HepG2 (cell line): ENCODE data around the gene UBL7. TPM values are rescaled to one million over a fixed set of nuclear protein-coding genes. Genes with fewer than 3 reads are reported as not detected.

ENCODE experiments used
- ATF7 ChIP-seq, 2 experiments: fragments of 450-650 bp in 1 of 2; sonication (generic) in 1 of 2; formaldehyde crosslinking in 1 of 2; IDR thresholded peaks; 2 replicates each; pipeline versions ENCODE4 v1.4.0 to v1.6.1; 2016 to 2020; ENCODE audit warnings: antibody characterized with exemption in 1 of 2, mild to moderate bottlenecking in 1 of 2, missing genetic modification reagents in 1 of 2
- GZF1 ChIP-seq: sonication (generic); formaldehyde crosslinking; IDR thresholded peaks from 2 replicates; pipeline ENCODE4 v1.5.1; 2020; ENCODE audit warnings: mild to moderate bottlenecking, missing genetic modification reagents
- HNRNPLL ChIP-seq: fragments of 200-400 bp; formaldehyde crosslinking; IDR thresholded peaks from 2 replicates; pipeline ENCODE4 v1.6.1; 2017; ENCODE audit warnings: mild to moderate bottlenecking, low read depth, low read length; ENCODE audit not compliant: poor library complexity, severe bottlenecking
- RARG ChIP-seq: sonication (generic); formaldehyde crosslinking; IDR thresholded peaks from 2 replicates; pipeline ENCODE4 v1.4.0; 2020; ENCODE audit warnings: low read depth, mild to moderate bottlenecking, missing genetic modification reagents
- RXRA ChIP-seq: sonication (generic); formaldehyde crosslinking; IDR thresholded peaks from 2 replicates; pipeline ENCODE4 v1.5.1; 2020; ENCODE audit warnings: missing genetic modification reagents
- SETDB1 ChIP-seq: sonication (generic); formaldehyde crosslinking; IDR thresholded peaks from 2 replicates; pipeline ENCODE4 v1.5.1; 2020; ENCODE audit warnings: missing genetic modification reagents, mild to moderate bottlenecking, borderline replicate concordance
- ZNF616 ChIP-seq: sonication (generic); formaldehyde crosslinking; IDR thresholded peaks from 2 replicates; pipeline ENCODE4 v1.5.0; 2020; ENCODE audit warnings: low read depth, mild to moderate bottlenecking, missing genetic modification reagents
- ZNF746 ChIP-seq: sonication (generic); formaldehyde crosslinking; IDR thresholded peaks from 2 replicates; pipeline ENCODE4 v1.8.0; 2022; ENCODE audit warnings: mild to moderate bottlenecking, missing genetic modification reagents
- ZZZ3 ChIP-seq: sonication (generic); formaldehyde crosslinking; IDR thresholded peaks from 2 replicates; pipeline ENCODE4 v1.4.0; 2020; ENCODE audit warnings: missing genetic modification reagents, mild to moderate bottlenecking, borderline replicate concordance
- polyA plus RNA-seq, 8 experiments: library from polyadenylated mRNA; depleted of rRNA in 3 of 8; stranded (reverse) in 7 of 8; unstranded in 1 of 8; fragments of >200 nt; fragmentation: Illumina TruSeq in 4 of 8; extraction: Trizol in 4 of 8; gene quantifications; 2 replicates each; pipeline versions ENCODE4 v1.2.1 to v1.2.3, GENCODE V29; 2011 to 2016; ENCODE audit warnings: low read depth in 4 of 8, missing spikeins in 1 of 8, mixed read lengths in 1 of 8; ENCODE audit not compliant: insufficient read depth in 1 of 8
- total RNA-seq, 5 experiments: library from RNA; depleted of rRNA; stranded (reverse); fragments of >200 nt; fragmentation: Illumina TruSeq; extraction: Trizol; gene quantifications; 2 replicates each; pipeline ENCODE4 v1.2.3, GENCODE V29; 2016; ENCODE audit warnings: low read depth in 1 of 5
- TF ChIP-seq, protein P1 (sequence below), 2 experiments: sonication (generic) in 1 of 2; formaldehyde crosslinking in 1 of 2; IDR thresholded peaks; 2 replicates each; pipeline versions ENCODE4 v1.6.1 to v1.9.0; 2014 to 2022; ENCODE audit warnings: antibody characterized with exemption in 1 of 2, borderline replicate concordance in 1 of 2, inconsistent platforms in 1 of 2, low read depth in 1 of 2, missing genetic modification reagents in 1 of 2
- TF ChIP-seq, protein P2 (sequence below): sonication (generic); formaldehyde crosslinking; IDR thresholded peaks from 2 replicates; pipeline ENCODE4 v1.5.0; 2020; ENCODE audit warnings: mild to moderate bottlenecking, missing genetic modification reagents
- TF ChIP-seq, protein P3 (sequence below): IDR thresholded peaks from 2 replicates; pipeline ENCODE4 v1.6.1; 2012; ENCODE audit warnings: inconsistent platforms
- TF ChIP-seq, protein P4 (sequence below): sonication (generic); formaldehyde crosslinking; IDR thresholded peaks from 2 replicates; pipeline ENCODE4 v1.5.1; 2020; ENCODE audit warnings: missing genetic modification reagents, mild to moderate bottlenecking, borderline replicate concordance
- TF ChIP-seq, protein P5 (sequence below): sonication (generic); formaldehyde crosslinking; IDR thresholded peaks from 2 replicates; pipeline ENCODE4 v1.4.0; 2020; ENCODE audit warnings: missing genetic modification reagents
- TF ChIP-seq, protein P6 (sequence below): sonication (generic); formaldehyde crosslinking; IDR thresholded peaks from 2 replicates; pipeline ENCODE4 v1.8.0; 2022; ENCODE audit warnings: missing genetic modification reagents, mild to moderate bottlenecking, inconsistent platforms, borderline replicate concordance

Gene UBL7
- total and polyA plus RNA-seq, 2 of the 13 experiments (the other 11 are each of a cell fraction or from before 2014, with no cell fraction given): 55.0 to 63.5 TPM

DNA sequence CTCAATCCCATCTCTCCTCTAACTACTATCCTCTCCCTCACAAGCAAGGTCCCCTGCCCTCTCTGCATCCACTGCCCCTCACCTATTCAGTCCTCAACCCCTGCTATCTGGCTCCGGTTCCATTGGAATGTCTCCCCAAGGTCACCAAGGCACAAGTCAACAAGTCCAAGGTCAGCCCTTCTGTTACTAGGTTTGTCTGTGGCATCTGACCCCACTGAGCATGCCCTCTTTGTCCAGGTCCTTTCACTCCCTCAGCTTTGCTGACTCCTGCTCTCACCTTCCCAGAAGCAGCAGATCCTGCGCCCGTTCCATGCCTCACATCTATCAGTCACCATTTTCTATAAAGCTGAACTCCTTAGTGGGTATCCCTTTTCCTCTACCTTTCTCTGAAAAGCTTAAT lies 18.9 kb downstream of the UBL7 start (continued):
- TF ChIP-seq, protein P1, sequence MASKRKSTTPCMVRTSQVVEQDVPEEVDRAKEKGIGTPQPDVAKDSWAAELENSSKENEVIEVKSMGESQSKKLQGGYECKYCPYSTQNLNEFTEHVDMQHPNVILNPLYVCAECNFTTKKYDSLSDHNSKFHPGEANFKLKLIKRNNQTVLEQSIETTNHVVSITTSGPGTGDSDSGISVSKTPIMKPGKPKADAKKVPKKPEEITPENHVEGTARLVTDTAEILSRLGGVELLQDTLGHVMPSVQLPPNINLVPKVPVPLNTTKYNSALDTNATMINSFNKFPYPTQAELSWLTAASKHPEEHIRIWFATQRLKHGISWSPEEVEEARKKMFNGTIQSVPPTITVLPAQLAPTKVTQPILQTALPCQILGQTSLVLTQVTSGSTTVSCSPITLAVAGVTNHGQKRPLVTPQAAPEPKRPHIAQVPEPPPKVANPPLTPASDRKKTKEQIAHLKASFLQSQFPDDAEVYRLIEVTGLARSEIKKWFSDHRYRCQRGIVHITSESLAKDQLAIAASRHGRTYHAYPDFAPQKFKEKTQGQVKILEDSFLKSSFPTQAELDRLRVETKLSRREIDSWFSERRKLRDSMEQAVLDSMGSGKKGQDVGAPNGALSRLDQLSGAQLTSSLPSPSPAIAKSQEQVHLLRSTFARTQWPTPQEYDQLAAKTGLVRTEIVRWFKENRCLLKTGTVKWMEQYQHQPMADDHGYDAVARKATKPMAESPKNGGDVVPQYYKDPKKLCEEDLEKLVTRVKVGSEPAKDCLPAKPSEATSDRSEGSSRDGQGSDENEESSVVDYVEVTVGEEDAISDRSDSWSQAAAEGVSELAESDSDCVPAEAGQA (IDR thresholded peaks at IDR 0.05; ENCODE audit: low read depth): no peak
- TF ChIP-seq, protein P1 (CRISPR knock-in tag; IDR thresholded peaks at IDR 0.05; ENCODE audit: borderline replicate concordance): no peak
- TF ChIP-seq, protein P2, sequence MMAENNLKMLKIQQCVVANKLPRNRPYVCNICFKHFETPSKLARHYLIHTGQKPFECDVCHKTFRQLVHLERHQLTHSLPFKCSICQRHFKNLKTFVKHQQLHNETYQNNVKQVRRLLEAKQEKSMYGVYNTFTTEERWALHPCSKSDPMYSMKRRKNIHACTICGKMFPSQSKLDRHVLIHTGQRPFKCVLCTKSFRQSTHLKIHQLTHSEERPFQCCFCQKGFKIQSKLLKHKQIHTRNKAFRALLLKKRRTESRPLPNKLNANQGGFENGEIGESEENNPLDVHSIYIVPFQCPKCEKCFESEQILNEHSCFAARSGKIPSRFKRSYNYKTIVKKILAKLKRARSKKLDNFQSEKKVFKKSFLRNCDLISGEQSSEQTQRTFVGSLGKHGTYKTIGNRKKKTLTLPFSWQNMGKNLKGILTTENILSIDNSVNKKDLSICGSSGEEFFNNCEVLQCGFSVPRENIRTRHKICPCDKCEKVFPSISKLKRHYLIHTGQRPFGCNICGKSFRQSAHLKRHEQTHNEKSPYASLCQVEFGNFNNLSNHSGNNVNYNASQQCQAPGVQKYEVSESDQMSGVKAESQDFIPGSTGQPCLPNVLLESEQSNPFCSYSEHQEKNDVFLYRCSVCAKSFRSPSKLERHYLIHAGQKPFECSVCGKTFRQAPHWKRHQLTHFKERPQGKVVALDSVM: no peak
- TF ChIP-seq ZZZ3 (CRISPR knock-in tag): no peak; the same call in 1 of the 2 replicates
- no peak; the same call in 1 of the 2 replicates for TF ChIP-seq ZNF746 (CRISPR knock-in tag)
- TF ChIP-seq, protein P3, sequence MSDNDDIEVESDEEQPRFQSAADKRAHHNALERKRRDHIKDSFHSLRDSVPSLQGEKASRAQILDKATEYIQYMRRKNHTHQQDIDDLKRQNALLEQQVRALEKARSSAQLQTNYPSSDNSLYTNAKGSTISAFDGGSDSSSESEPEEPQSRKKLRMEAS: peak; percentile 25; the same call in 1 of the 2 replicates
- no peak for TF ChIP-seq HNRNPLL
- peak; percentile 93 for TF ChIP-seq RXRA (CRISPR knock-in tag)
- TF ChIP-seq ATF7 (IDR thresholded peaks at IDR 0.05): no peak
- no peak for TF ChIP-seq ATF7 (CRISPR knock-in tag; IDR thresholded peaks at IDR 0.05)
- no peak for TF ChIP-seq GZF1 (CRISPR knock-in tag)
- TF ChIP-seq SETDB1 (CRISPR knock-in tag): no peak
- TF ChIP-seq RARG (CRISPR knock-in tag): no peak
- TF ChIP-seq, protein P4, sequence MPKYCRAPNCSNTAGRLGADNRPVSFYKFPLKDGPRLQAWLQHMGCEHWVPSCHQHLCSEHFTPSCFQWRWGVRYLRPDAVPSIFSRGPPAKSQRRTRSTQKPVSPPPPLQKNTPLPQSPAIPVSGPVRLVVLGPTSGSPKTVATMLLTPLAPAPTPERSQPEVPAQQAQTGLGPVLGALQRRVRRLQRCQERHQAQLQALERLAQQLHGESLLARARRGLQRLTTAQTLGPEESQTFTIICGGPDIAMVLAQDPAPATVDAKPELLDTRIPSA (CRISPR knock-in tag): no peak
- TF ChIP-seq, protein P5, sequence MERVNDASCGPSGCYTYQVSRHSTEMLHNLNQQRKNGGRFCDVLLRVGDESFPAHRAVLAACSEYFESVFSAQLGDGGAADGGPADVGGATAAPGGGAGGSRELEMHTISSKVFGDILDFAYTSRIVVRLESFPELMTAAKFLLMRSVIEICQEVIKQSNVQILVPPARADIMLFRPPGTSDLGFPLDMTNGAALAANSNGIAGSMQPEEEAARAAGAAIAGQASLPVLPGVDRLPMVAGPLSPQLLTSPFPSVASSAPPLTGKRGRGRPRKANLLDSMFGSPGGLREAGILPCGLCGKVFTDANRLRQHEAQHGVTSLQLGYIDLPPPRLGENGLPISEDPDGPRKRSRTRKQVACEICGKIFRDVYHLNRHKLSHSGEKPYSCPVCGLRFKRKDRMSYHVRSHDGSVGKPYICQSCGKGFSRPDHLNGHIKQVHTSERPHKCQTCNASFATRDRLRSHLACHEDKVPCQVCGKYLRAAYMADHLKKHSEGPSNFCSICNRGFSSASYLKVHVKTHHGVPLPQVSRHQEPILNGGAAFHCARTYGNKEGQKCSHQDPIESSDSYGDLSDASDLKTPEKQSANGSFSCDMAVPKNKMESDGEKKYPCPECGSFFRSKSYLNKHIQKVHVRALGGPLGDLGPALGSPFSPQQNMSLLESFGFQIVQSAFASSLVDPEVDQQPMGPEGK: peak; percentile 67
- TF ChIP-seq ZNF616: no peak
- TF ChIP-seq, protein P6, sequence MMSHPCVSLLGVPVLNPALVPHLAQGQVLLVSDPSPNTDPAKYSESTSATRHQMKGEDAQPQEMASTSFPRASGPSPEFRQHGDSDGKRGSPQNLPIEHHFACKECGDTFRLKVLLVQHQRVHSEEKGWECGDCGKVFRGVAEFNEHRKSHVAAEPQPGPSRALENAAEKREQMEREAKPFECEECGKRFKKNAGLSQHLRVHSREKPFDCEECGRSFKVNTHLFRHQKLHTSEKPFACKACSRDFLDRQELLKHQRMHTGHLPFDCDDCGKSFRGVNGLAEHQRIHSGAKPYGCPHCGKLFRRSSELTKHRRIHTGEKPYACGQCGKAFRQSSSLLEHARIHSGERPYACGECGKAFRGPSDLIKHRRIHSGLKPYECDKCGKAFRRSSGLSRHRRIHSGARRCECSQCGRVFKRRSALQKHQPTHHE: no peak
